Measurements from ENCODE around the gene WDFY4.

DNA sequence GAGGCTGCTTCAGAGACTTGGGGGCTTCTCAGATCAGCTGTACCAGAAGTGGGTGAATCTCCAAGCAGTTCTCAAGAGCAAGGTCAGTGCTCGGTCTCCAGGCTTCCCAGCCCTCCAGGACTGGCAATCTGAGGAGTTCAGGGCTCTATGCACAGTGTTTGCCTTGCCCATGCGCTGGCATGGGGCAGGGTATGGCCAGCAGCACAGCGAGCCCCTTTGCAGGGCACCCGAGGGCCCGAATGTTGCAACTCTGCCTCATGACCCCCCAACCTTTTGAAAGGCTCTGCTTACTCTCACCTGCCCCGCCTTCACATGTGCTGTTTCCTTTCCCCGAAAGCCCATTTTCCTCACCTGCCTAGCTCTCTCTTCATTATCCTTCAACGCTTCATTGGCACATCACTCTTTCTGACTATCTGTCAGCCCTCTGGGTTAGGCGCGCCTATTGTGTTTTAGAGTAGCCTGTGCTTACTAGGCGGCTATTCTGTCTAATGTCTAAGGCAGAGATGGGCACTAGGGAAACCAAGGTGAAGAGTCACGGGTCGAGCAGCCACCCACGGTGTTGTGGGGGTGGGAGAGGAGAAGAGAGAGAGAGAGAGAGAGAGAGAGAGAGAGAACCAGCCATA, 83.6 kb downstream of the WDFY4 start:
- TF ChIP-seq, protein P1, sequence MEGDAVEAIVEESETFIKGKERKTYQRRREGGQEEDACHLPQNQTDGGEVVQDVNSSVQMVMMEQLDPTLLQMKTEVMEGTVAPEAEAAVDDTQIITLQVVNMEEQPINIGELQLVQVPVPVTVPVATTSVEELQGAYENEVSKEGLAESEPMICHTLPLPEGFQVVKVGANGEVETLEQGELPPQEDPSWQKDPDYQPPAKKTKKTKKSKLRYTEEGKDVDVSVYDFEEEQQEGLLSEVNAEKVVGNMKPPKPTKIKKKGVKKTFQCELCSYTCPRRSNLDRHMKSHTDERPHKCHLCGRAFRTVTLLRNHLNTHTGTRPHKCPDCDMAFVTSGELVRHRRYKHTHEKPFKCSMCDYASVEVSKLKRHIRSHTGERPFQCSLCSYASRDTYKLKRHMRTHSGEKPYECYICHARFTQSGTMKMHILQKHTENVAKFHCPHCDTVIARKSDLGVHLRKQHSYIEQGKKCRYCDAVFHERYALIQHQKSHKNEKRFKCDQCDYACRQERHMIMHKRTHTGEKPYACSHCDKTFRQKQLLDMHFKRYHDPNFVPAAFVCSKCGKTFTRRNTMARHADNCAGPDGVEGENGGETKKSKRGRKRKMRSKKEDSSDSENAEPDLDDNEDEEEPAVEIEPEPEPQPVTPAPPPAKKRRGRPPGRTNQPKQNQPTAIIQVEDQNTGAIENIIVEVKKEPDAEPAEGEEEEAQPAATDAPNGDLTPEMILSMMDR (conservative IDR thresholded peaks at IDR 0.05 in 1 of 2, IDR thresholded peaks at IDR 0.05 in 1 of 2; ENCODE audit: low read depth in 1 of 2, low read length in 2 of 2) = no peak
- TF ChIP-seq EZH2 (IDR thresholded peaks at IDR 0.05; ENCODE audit: low read length, missing control alignments) = no peak
